Liver (tissue), 9 donors: ENCODE data around the gene TBCB. TPM values are rescaled to one million over a fixed set of nuclear protein-coding genes. Genes with fewer than 3 reads are reported as not detected.
A peak's percentile ranks its signal among the peaks of the same experiment; 100 is the strongest.

Experiments used
- DNase-seq: peaks from one replicate; pipeline ENCODE4 v3.0.0-alpha.2; 2017; ENCODE audit warnings: low spot score
- H3K27ac ChIP-seq, 2 donors: one replicate each; pipeline ENCODE4 v1.7.0; 2013; ENCODE audit warnings: inconsistent platforms in 2 of 2, low read length in 2 of 2, control low read depth in 1 of 2, low read depth in 1 of 2, mild to moderate bottlenecking in 1 of 2
- H3K27me3 ChIP-seq, 4 donors: one replicate each; pipeline versions ENCODE4 v1.6.1 to v1.7.0; 2013; ENCODE audit warnings: low read length in 3 of 4, inconsistent platforms in 1 of 4, mild to moderate bottlenecking in 1 of 4, moderate library complexity in 1 of 4; ENCODE audit not compliant: control insufficient read depth in 4 of 4, insufficient read depth in 4 of 4
- H3K36me3 ChIP-seq, 4 donors: one replicate each; pipeline versions ENCODE4 v1.6.1 to v1.7.0; 2013; ENCODE audit warnings: low read length in 3 of 4, mild to moderate bottlenecking in 3 of 4, low read depth in 1 of 4, moderate library complexity in 1 of 4; ENCODE audit not compliant: control insufficient read depth in 4 of 4, insufficient read depth in 3 of 4
- H3K4me1 ChIP-seq, 4 donors: one replicate each; pipeline versions ENCODE4 v1.6.1 to v1.7.0; 2013; ENCODE audit warnings: low read length in 3 of 4, mild to moderate bottlenecking in 3 of 4, moderate library complexity in 1 of 4; ENCODE audit not compliant: control insufficient read depth in 4 of 4, insufficient read depth in 4 of 4
- H3K4me3 ChIP-seq, 3 donors: one replicate each; pipeline versions ENCODE4 v1.6.1 to v1.7.0; 2013; ENCODE audit warnings: low read length in 3 of 3, control low read depth in 1 of 3, low read depth in 1 of 3, mild to moderate bottlenecking in 1 of 3
- H3K9ac ChIP-seq, 2 donors: one replicate each; pipeline ENCODE4 v1.7.0; 2013; ENCODE audit warnings: low read length in 2 of 2, mild to moderate bottlenecking in 2 of 2, moderate library complexity in 2 of 2, control low read depth in 1 of 2, low read depth in 1 of 2
- H3K9me3 ChIP-seq, 4 donors: one replicate each; pipeline versions ENCODE4 v1.6.1 to v1.7.0; 2013; ENCODE audit warnings: low read length in 3 of 4; ENCODE audit not compliant: control insufficient read depth in 4 of 4
- FOXA1 ChIP-seq: IDR thresholded peaks from 2 replicates; pipeline ENCODE4 v1.6.1; 2016; ENCODE audit warnings: antibody characterized with exemption
- FOXA2 ChIP-seq: IDR thresholded peaks from 2 replicates; pipeline ENCODE4 v1.6.1; 2016; ENCODE audit warnings: antibody characterized with exemption
- HNF4A ChIP-seq, 2 donors: conservative IDR thresholded peaks; 2 replicates each; pipeline ENCODE4 v1.6.1; 2016; ENCODE audit warnings: antibody characterized with exemption in 2 of 2, mild to moderate bottlenecking in 2 of 2
- HNF4G ChIP-seq: IDR thresholded peaks from 2 replicates; pipeline ENCODE4 v1.6.1; 2016; ENCODE audit warnings: antibody characterized with exemption
- RAD21 ChIP-seq, 2 donors: IDR thresholded peaks; 2 replicates each; pipeline ENCODE4 v1.6.1; 2016; ENCODE audit warnings: antibody characterized with exemption in 2 of 2, mild to moderate bottlenecking in 2 of 2
- RXRA ChIP-seq, 2 donors: IDR thresholded peaks; 2 replicates each; pipeline ENCODE4 v1.6.1; 2017 to 2018; ENCODE audit warnings: antibody characterized with exemption in 2 of 2, mild to moderate bottlenecking in 1 of 2
- SP1 ChIP-seq: IDR thresholded peaks from 2 replicates; pipeline ENCODE4 v1.6.1; 2018; ENCODE audit warnings: antibody characterized with exemption, mild to moderate bottlenecking
- WGBS: extraction: QIAGEN DNeasy Blood & Tissue Kit; methylation state at CpG from one replicate; pipeline ENCODE4 v1.1.7; 2013; 5-methylcytosine and 5-hydroxymethylcytosine counted together
- polyA plus RNA-seq, 2 donors: library from polyadenylated mRNA; stranded (reverse) in 1 of 2; unstranded in 1 of 2; fragments of 200-250 nt in 1 of 2; fragments of >200 nt in 1 of 2; fragmentation: Nextera tagmentation in 1 of 2; extraction: Ambion mirVana in 1 of 2; gene quantifications; one replicate each; pipeline versions ENCODE4 v1.2.1 to v1.2.3, GENCODE V29; 2013 to 2015
- total RNA-seq, 2 donors: library from RNA; depleted of rRNA; stranded (reverse); fragments of >200 nt; gene quantifications; one replicate each; pipeline ENCODE4 v1.2.3, GENCODE V29; 2014
- TF ChIP-seq, protein P1 (sequence below): fragments of 150-350 bp; IDR thresholded peaks from 2 replicates; pipeline ENCODE4 v1.5.1; 2017; ENCODE audit warnings: improper control_type of control experiment, low read depth, low read length; ENCODE audit not compliant: missing input control
- TF ChIP-seq, protein P2 (sequence below): IDR thresholded peaks from 2 replicates; pipeline ENCODE4 v1.6.1; 2016; ENCODE audit warnings: antibody characterized with exemption
- TF ChIP-seq, protein P3 (sequence below): IDR thresholded peaks from 2 replicates; pipeline ENCODE4 v1.6.1; 2016; ENCODE audit warnings: antibody characterized with exemption
- TF ChIP-seq, protein P4 (sequence below): IDR thresholded peaks from 2 replicates; pipeline ENCODE4 v1.6.1; 2016; ENCODE audit warnings: antibody characterized with exemption, mild to moderate bottlenecking
- donor health status: healthy.
- donor health status: healthy.
- donor health status: healthy.
- donor health status: healthy.
- donor health status: healthy.

TBCB gene, protein sequence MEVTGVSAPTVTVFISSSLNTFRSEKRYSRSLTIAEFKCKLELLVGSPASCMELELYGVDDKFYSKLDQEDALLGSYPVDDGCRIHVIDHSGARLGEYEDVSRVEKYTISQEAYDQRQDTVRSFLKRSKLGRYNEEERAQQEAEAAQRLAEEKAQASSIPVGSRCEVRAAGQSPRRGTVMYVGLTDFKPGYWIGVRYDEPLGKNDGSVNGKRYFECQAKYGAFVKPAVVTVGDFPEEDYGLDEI
- total RNA-seq (10 to 100 TPM; 29.8 to 43.2 TPM), polyA plus RNA-seq (10 to 100 TPM; 36.4 to 61.3 TPM)

DNA sequence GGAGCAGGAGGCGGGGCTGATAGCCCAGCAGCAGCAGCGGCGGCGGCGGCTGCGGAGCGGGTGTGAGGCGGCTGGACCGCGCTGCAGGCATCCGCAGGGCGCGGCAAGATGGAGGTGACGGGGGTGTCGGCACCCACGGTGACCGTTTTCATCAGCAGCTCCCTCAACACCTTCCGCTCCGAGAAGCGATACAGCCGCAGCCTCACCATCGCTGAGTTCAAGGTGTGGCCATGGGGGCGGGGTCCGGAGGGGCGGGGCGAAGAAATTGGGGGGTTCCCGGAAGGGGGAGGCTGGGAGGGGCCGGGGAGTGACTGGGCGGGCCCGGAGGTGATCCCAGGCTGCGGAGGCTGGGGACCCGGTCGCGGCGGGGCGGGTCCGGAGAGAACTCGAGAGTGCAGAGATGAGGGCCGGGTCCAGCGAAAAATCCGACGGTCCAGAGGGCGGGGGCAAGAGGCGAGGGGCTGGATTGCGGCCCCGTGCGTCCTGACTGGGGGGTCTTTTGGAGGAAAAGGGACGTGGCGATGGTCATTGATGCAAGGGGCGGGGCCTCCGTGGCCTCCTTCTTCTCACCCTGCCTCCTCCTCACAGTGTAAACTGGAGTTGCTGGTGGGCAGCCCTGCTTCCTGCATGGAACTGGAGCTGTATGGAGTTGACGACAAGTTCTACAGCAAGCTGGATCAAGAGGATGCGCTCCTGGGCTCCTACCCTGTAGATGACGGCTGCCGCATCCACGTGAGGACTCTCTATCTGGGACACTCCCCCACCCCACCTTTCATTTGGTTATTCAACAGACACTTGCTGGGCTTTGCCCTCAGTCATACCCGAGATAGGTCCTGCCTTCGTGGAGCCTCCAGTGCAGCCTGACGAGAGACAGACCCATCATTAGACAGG is at the start of gene TBCB:
TBCB (plus strand) TSS at position 16 of the 891 bp plus-strand sequence; CDS start at position 109, 93 bp downstream.
- Histone ChIP-seq H3K27me3 (no peaks in the 10 kb centered on the region), H3K9ac (peak within 1 kb of the TSS; percentile 93 to 94), H3K4me1 (peaks cover 5 to 21% (median 17%) of the 10 kb centered on the region in 4 donors), H3K4me3 (peak within 1 kb of the TSS; percentile 78 to 99 (median 97)), H3K27ac (peak within 1 kb of the TSS; percentile 81 to 87), H3K36me3 (peaks cover 0 to 17% (median 8%) of the 10 kb centered on the region in 4 donors), H3K9me3 (no peaks in the 10 kb centered on the region)
- 9% methylated on average over 59 of the region's 59 CpGs for WGBS
- DNase-seq, result peak; percentile 87
- TF ChIP-seq, protein P1, sequence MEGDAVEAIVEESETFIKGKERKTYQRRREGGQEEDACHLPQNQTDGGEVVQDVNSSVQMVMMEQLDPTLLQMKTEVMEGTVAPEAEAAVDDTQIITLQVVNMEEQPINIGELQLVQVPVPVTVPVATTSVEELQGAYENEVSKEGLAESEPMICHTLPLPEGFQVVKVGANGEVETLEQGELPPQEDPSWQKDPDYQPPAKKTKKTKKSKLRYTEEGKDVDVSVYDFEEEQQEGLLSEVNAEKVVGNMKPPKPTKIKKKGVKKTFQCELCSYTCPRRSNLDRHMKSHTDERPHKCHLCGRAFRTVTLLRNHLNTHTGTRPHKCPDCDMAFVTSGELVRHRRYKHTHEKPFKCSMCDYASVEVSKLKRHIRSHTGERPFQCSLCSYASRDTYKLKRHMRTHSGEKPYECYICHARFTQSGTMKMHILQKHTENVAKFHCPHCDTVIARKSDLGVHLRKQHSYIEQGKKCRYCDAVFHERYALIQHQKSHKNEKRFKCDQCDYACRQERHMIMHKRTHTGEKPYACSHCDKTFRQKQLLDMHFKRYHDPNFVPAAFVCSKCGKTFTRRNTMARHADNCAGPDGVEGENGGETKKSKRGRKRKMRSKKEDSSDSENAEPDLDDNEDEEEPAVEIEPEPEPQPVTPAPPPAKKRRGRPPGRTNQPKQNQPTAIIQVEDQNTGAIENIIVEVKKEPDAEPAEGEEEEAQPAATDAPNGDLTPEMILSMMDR, result no peak
- TF ChIP-seq, protein P2, sequence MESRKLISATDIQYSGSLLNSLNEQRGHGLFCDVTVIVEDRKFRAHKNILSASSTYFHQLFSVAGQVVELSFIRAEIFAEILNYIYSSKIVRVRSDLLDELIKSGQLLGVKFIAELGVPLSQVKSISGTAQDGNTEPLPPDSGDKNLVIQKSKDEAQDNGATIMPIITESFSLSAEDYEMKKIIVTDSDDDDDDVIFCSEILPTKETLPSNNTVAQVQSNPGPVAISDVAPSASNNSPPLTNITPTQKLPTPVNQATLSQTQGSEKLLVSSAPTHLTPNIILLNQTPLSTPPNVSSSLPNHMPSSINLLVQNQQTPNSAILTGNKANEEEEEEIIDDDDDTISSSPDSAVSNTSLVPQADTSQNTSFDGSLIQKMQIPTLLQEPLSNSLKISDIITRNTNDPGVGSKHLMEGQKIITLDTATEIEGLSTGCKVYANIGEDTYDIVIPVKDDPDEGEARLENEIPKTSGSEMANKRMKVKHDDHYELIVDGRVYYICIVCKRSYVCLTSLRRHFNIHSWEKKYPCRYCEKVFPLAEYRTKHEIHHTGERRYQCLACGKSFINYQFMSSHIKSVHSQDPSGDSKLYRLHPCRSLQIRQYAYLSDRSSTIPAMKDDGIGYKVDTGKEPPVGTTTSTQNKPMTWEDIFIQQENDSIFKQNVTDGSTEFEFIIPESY, result no peak
- TF ChIP-seq RAD21 (IDR thresholded peaks at IDR 0.05) (no peak), HNF4G (no peak), SP1 (peak; percentile 47)
- TF ChIP-seq, protein P3, sequence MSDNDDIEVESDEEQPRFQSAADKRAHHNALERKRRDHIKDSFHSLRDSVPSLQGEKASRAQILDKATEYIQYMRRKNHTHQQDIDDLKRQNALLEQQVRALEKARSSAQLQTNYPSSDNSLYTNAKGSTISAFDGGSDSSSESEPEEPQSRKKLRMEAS, result no peak
- TF ChIP-seq, protein P4, sequence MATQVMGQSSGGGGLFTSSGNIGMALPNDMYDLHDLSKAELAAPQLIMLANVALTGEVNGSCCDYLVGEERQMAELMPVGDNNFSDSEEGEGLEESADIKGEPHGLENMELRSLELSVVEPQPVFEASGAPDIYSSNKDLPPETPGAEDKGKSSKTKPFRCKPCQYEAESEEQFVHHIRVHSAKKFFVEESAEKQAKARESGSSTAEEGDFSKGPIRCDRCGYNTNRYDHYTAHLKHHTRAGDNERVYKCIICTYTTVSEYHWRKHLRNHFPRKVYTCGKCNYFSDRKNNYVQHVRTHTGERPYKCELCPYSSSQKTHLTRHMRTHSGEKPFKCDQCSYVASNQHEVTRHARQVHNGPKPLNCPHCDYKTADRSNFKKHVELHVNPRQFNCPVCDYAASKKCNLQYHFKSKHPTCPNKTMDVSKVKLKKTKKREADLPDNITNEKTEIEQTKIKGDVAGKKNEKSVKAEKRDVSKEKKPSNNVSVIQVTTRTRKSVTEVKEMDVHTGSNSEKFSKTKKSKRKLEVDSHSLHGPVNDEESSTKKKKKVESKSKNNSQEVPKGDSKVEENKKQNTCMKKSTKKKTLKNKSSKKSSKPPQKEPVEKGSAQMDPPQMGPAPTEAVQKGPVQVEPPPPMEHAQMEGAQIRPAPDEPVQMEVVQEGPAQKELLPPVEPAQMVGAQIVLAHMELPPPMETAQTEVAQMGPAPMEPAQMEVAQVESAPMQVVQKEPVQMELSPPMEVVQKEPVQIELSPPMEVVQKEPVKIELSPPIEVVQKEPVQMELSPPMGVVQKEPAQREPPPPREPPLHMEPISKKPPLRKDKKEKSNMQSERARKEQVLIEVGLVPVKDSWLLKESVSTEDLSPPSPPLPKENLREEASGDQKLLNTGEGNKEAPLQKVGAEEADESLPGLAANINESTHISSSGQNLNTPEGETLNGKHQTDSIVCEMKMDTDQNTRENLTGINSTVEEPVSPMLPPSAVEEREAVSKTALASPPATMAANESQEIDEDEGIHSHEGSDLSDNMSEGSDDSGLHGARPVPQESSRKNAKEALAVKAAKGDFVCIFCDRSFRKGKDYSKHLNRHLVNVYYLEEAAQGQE, result no peak

DNA sequence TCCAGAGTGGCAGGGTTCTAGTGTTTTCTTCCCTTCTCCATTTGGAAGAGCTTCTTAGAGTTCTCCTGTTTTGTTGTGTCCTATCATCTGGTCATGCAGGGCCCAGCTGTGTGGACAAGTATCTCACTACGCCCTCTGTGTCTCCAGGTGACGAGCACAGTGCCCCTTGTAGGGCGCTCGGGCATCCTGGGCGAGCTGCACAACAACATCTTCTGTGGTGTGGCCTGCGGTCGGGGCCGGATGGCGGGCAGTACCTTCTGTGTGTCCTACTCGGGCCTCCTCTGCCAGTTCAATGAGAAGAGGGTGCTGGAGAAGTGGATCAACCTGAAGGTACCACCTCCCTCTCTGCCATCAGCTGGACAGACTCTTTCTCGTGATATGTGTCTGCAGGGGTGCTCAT is 47.6 kb upstream of the TBCB start:
- WGBS, result 98% methylated on average over 11 of the region's 11 CpGs
- Histone ChIP-seq H3K36me3 (no peaks in the 10 kb centered on the region), H3K27me3 (no peaks in the 10 kb centered on the region), H3K9ac (no peak overlapping the region), H3K9me3 (no peaks in the 10 kb centered on the region), H3K4me3 (no peak overlapping the region), H3K27ac (no peak overlapping the region), H3K4me1 (no peaks in the 10 kb centered on the region)
- DNase-seq, result no peak
- no peak for TF ChIP-seq HNF4A (conservative IDR thresholded peaks at IDR 0.05)
- TF ChIP-seq, protein P1, result no peak
- no peak for TF ChIP-seq RXRA (IDR thresholded peaks at IDR 0.05)
- no peak for TF ChIP-seq RAD21 (IDR thresholded peaks at IDR 0.05)
- no peak for TF ChIP-seq FOXA1
- no peak for TF ChIP-seq HNF4G
- TF ChIP-seq FOXA2, result no peak
- TF ChIP-seq, protein P2, result no peak
- TF ChIP-seq, protein P4, result no peak
- TF ChIP-seq SP1, result no peak
